Esophagus squamous epithelium (tissue), 4 donors: Measurements from ENCODE around the gene PGLYRP3.

Experiments used
- POLR2A ChIP-seq, 4 donors: fragments of 450-650 bp; IDR thresholded peaks; one replicate each; pipeline ENCODE4 v1.6.1; 2017; ENCODE audit warnings: antibody characterized with exemption in 4 of 4, mild to moderate bottlenecking in 4 of 4, moderate library complexity in 3 of 4
- TF ChIP-seq, protein P1 (sequence below), 6 experiments: fragments of 450-650 bp in 4 of 6; fragments of 200-600 bp in 2 of 6; sonication (generic) in 2 of 6; IDR thresholded peaks; one replicate each; pipeline ENCODE4 v1.5.1; 2016 to 2019; ENCODE audit warnings: antibody characterized with exemption in 6 of 6, mild to moderate bottlenecking in 4 of 6, moderate library complexity in 4 of 6

DNA sequence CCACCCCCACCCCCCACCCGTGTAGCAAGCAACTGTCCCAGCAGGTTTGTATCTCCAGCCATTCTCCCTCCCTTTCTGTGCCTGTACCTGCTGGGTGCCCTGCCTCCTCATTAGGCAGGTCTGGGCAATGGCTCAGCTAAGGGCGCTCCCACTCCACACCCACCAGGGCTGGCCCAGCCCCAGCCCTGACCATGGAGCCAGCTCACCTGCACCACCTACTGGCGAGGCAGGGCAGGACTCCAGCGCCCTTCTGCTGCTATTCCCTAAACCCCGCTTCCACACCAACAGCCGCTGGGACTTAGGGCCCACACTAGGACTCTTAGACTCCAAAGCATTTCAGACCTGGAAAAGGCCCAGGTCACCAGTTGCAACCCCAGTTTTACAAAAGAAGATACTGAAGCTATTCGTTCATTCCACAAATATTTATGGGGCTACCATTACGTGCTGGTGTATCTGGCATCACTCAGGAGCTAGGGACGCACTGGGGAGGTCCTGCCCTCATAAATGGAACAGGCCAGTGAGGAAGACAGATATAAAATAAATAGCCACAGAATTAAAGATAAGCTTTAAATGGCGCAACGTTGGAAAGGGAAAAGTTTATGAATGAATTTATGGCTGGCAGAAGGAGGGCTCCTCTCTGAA lies 24.0 kb downstream of the PGLYRP3 start:
- TF ChIP-seq, protein P1, sequence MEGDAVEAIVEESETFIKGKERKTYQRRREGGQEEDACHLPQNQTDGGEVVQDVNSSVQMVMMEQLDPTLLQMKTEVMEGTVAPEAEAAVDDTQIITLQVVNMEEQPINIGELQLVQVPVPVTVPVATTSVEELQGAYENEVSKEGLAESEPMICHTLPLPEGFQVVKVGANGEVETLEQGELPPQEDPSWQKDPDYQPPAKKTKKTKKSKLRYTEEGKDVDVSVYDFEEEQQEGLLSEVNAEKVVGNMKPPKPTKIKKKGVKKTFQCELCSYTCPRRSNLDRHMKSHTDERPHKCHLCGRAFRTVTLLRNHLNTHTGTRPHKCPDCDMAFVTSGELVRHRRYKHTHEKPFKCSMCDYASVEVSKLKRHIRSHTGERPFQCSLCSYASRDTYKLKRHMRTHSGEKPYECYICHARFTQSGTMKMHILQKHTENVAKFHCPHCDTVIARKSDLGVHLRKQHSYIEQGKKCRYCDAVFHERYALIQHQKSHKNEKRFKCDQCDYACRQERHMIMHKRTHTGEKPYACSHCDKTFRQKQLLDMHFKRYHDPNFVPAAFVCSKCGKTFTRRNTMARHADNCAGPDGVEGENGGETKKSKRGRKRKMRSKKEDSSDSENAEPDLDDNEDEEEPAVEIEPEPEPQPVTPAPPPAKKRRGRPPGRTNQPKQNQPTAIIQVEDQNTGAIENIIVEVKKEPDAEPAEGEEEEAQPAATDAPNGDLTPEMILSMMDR (IDR thresholded peaks at IDR 0.05), result peak; percentile 60 to 97 (median 79)
- no peak for TF ChIP-seq POLR2A (IDR thresholded peaks at IDR 0.05)
